ENCODE measurements around the gene SPRING1.
A peak's percentile ranks its signal among the peaks of the same experiment; 100 is the strongest.

The SPRING1 gene

GRCh38 chr12:116737774-116738657 is at the start of gene SPRING1, which contains the start of gene RNFT2:
Gene SPRING1 (minus strand): TSS chr12:116738069. CDS start chr12:116737900, 169 bp downstream.
Gene RNFT2 (plus strand): TSS chr12:116738315. CDS start chr12:116740498, 2,183 bp downstream.
- peak; percentile 93 for TF ChIP-seq POLR2A (IDR thresholded peaks at IDR 0.05; ENCODE audit: low read depth, low read length)
- peak; percentile 80 for FAIRE-seq
- peak; percentile 99 for DNase-seq (ENCODE audit: insufficient read length, low spot score)

- DNase-seq (ENCODE audit: insufficient read length, low spot score), result no peak
- no peak for TF ChIP-seq POLR2A (IDR thresholded peaks at IDR 0.05; ENCODE audit: low read depth, low read length)
Observed at GRCh38 chr12:116784238-116784612, 46.4 kb upstream of the SPRING1 start.

GRCh38 chr12:116783525-116784237 is 45.8 kb upstream of the SPRING1 start:
- FAIRE-seq (no peak), DNase-seq (ENCODE audit: insufficient read length, low spot score) (no peak)
- TF ChIP-seq POLR2A (IDR thresholded peaks at IDR 0.05; ENCODE audit: low read depth, low read length), result no peak

More at GRCh38 chr12:116784238-116784612, 46.4 kb upstream of the SPRING1 start:
- no peak for FAIRE-seq

- DNase-seq (ENCODE audit: insufficient read length, low spot score) (no peak), FAIRE-seq (no peak)
- no peak for TF ChIP-seq POLR2A (IDR thresholded peaks at IDR 0.05; ENCODE audit: low read depth, low read length)
Observed at GRCh38 chr12:116780942-116781341, 43.1 kb upstream of the SPRING1 start.

GRCh38 chr12:116779597-116779996 is 41.7 kb upstream of the SPRING1 start:
- TF ChIP-seq POLR2A (IDR thresholded peaks at IDR 0.05; ENCODE audit: low read depth, low read length), result no peak
- FAIRE-seq, result no peak
- DNase-seq (ENCODE audit: insufficient read length, low spot score), result no peak

GRCh38 chr12:116777245-116777644 is 39.4 kb upstream of the SPRING1 start:
- FAIRE-seq (no peak), DNase-seq (ENCODE audit: insufficient read length, low spot score) (no peak)
- no peak for TF ChIP-seq POLR2A (IDR thresholded peaks at IDR 0.05; ENCODE audit: low read depth, low read length)

GRCh38 chr12:116774020-116774419 is 36.2 kb upstream of the SPRING1 start:
- TF ChIP-seq POLR2A (IDR thresholded peaks at IDR 0.05; ENCODE audit: low read depth, low read length), result no peak
- DNase-seq (ENCODE audit: insufficient read length, low spot score) (no peak), FAIRE-seq (no peak)

GRCh38 chr12:116773276-116773731 is 35.4 kb upstream of the SPRING1 start:
- DNase-seq (ENCODE audit: insufficient read length, low spot score), result no peak
- no peak for TF ChIP-seq POLR2A (IDR thresholded peaks at IDR 0.05; ENCODE audit: low read depth, low read length)
- FAIRE-seq, result no peak

- no peak for TF ChIP-seq POLR2A (IDR thresholded peaks at IDR 0.05; ENCODE audit: low read depth, low read length)
- no peak for FAIRE-seq
Observed at GRCh38 chr12:116771651-116772050, 33.8 kb upstream of the SPRING1 start.

GRCh38 chr12:116766746-116767145 is 28.9 kb upstream of the SPRING1 start:
- TF ChIP-seq POLR2A (IDR thresholded peaks at IDR 0.05; ENCODE audit: low read depth, low read length), result no peak
- no peak for FAIRE-seq

More at GRCh38 chr12:116771651-116772050, 33.8 kb upstream of the SPRING1 start:
- peak; percentile 18 for DNase-seq (ENCODE audit: insufficient read length, low spot score)

GRCh38 chr12:116766285-116766684 is 28.4 kb upstream of the SPRING1 start:
- no peak for TF ChIP-seq POLR2A (IDR thresholded peaks at IDR 0.05; ENCODE audit: low read depth, low read length)
- DNase-seq (ENCODE audit: insufficient read length, low spot score), result no peak
- FAIRE-seq, result no peak

More at GRCh38 chr12:116766746-116767145, 28.9 kb upstream of the SPRING1 start:
- no peak for DNase-seq (ENCODE audit: insufficient read length, low spot score)

- DNase-seq (ENCODE audit: insufficient read length, low spot score) (peak; percentile 14), FAIRE-seq (no peak)
- TF ChIP-seq POLR2A (IDR thresholded peaks at IDR 0.05; ENCODE audit: low read depth, low read length), result no peak
Observed at GRCh38 chr12:116765271-116765670, 27.4 kb upstream of the SPRING1 start.

- DNase-seq (ENCODE audit: insufficient read length, low spot score) (no peak), FAIRE-seq (no peak)
- no peak for TF ChIP-seq POLR2A (IDR thresholded peaks at IDR 0.05; ENCODE audit: low read depth, low read length)
Observed at GRCh38 chr12:116761499-116761898, 23.6 kb upstream of the SPRING1 start.

GRCh38 chr12:116760622-116761020 is 22.8 kb upstream of the SPRING1 start:
- no peak for FAIRE-seq
- DNase-seq (ENCODE audit: insufficient read length, low spot score), result no peak
- no peak for TF ChIP-seq POLR2A (IDR thresholded peaks at IDR 0.05; ENCODE audit: low read depth, low read length)
